Left hindlimb (tissue), 1 donor: ENCODE measurements around the gene IGFBP1.

ENCODE experiments used
- DNase-seq: peaks from one replicate; pipeline ENCODE4 v3.0.0-alpha.2; 2018

The IGFBP1 gene

GRCh38 chr7:45909561-45909960 lies 21.3 kb downstream of the IGFBP1 start:
- DNase-seq = no peak

DNA sequence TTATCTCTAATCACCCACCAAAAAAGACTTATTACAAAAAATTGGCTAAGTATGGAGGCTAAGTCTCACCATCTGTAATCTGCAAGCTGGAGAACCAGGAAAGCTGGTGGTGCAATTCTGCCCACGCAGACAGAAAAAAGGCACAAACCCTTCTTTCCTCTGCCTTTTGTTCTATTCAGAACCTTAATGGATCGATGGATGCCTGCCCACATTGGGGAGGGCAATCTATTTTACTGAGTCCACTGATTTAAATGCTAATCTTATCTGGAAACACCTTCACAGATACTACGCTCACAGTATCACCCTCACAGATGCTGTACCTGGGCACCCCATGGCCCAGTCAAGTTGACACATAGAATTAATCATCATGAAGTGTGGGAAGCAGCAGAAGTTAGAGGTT lies 22.6 kb downstream of the IGFBP1 start:
- no peak for DNase-seq

GRCh38 chr7:45911311-45911710 lies 23.0 kb downstream of the IGFBP1 start:
- no peak for DNase-seq

DNA sequence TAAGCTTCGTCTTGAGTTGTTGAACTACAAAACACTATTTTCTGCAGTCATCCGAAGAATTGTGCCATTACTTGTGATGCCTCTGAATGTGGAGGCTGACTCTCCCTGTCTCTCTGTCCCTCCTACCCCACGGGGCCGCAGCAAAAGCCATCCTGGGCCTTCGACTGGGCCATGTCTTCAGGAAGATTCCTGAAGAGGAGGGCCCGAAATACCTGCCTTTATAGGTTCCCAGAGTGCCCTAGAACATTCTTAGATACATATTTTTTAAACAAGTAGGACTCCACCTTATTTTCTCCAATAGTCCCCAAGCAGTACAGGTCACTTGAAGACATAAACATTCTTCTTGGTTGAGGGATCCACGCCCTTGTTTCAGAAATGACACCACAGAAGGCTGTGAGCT lies 24.7 kb downstream of the IGFBP1 start:
- no peak for DNase-seq

DNA sequence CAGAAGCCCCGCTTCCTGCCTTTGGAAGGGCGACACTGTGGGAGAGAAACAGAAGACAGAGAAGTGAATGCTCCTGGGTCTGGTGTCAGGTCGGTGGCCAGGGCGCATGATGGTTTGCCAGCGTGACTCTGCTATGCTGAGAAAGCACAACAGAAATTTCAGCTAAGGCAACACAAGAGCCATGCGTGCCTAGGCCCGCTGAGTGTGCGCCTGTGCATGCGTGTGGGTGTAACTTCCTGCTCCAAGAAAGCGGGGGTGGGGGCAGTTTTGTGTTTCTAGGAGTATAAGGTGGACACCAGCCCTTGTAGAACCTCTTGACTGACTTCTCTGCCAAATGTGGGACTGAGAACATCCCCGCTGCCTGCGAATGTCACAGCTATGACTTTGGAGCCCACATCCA lies 26.6 kb downstream of the IGFBP1 start:
- no peak for DNase-seq

GRCh38 chr7:45915606-45916005 lies 27.3 kb downstream of the IGFBP1 start:
- no peak for DNase-seq

GRCh38 chr7:45917064-45917463 lies 28.8 kb downstream of the IGFBP1 start:
- DNase-seq = no peak

GRCh38 chr7:45917658-45918057 lies 29.4 kb downstream of the IGFBP1 start:
- peak; percentile 84 for DNase-seq

DNA sequence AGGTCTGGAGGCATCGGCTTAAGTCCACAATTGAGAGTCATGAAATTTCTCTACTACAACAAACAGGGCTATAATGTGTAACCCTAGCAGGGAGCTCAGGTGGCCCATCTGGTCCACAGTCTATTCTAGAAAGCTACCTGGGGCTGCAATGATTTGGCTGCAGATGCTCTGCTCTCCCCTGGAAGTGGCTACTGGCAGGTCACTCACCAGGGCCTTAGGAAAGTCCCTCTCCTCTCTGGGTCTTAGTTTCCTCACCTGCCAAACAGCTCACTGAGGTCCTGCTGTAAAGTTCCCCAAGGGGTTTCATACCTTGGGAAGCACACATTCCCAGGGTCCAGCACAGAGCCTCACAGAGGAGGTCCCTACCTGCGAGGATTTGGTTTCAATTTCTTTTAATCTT lies 30.3 kb downstream of the IGFBP1 start:
- no peak for DNase-seq

DNA sequence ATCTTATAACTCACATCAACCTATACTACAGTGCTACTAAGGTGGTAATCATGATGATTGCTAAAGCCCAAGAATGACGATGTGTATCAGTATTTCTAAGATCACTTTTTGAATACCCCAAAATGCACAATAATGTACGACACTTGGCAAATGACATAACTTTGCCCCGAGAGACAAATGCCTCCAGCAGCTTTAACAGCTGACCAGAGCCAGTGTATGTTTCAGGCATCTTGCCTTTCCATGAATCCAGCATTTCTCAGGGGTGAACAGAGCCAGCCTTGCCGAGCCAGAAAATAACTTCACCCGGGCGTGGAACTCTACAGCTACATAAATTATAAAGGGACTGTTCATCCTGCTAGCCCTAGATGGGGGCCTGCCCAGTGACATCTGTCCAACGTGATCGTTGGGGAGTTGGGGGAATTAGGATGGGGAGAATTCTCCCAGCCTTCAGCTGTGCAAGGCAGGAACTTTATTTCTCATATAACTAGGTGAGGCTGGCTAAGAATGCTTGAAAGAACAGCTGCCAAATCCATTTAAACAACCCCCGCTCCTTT lies 31.0 kb downstream of the IGFBP1 start:
- peak; percentile 62 for DNase-seq

GRCh38 chr7:45919993-45920459 lies 31.7 kb downstream of the IGFBP1 start:
- DNase-seq = no peak

DNA sequence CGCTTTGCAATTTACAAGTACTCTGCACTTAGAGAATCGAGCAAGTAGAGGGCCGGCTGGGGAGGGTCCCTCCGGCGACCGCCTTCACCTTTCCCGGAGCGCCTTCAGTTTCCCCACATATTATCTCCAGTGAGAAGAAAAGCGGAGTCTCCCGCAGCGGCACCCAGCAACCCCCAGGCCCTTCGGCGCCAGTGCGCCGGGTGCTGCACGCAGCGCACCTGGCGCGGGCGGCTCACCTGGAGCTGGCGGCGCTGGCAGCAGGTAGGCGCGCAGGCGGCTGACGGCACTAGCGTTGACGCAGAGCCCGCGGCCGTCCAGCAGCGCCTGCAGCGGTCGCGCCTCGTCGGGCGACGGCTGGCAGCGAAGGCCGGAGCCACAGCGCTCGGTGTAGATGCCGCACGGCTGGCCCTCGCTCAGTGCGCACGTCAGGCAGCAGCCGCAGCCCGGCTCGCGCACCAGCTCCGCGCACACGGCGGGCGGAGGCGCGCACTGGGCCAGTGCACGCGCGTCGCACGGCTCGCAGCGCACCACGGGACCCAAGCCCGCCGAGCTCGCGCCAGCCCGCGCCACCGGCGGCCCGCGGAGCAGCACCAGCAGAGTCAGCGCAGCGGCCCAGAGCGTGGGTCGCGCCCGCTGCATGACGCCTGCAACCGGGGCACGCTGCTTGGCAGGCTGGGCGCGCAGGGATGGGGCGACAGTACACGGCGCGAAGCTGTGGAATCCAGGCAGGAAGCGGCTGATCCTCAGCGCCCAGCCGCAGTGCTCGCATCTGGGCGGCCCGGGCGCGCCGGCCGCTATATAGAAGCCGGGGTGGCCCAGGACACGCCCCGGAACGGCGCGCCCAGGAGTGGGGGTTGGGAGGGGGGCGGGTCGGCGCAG lies 32.5 kb downstream of the IGFBP1 start, which contains the start of gene IGFBP3:
Gene IGFBP3 (minus strand): TSS at position 771 of the 879 bp plus-strand sequence. CDS start 132 bp downstream, at position 639.
- DNase-seq = peak; percentile 75

DNA sequence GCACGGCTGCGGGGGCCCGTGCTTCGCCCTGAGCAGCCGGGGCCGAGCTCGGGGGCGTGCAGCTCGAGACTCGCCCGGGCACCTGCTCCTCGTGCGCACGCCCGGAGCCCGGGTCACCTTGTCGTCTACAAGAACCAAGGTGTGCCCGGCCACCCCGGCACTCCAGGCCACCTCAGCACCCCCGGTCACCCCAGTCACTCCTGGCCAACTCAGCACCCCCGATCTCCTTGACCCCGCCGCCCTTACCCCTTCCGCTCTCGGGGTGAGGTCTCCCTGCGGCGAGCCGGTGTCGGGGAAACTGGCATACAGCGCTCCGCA lies 33.1 kb downstream of the IGFBP1 start:
- DNase-seq = no peak

DNA sequence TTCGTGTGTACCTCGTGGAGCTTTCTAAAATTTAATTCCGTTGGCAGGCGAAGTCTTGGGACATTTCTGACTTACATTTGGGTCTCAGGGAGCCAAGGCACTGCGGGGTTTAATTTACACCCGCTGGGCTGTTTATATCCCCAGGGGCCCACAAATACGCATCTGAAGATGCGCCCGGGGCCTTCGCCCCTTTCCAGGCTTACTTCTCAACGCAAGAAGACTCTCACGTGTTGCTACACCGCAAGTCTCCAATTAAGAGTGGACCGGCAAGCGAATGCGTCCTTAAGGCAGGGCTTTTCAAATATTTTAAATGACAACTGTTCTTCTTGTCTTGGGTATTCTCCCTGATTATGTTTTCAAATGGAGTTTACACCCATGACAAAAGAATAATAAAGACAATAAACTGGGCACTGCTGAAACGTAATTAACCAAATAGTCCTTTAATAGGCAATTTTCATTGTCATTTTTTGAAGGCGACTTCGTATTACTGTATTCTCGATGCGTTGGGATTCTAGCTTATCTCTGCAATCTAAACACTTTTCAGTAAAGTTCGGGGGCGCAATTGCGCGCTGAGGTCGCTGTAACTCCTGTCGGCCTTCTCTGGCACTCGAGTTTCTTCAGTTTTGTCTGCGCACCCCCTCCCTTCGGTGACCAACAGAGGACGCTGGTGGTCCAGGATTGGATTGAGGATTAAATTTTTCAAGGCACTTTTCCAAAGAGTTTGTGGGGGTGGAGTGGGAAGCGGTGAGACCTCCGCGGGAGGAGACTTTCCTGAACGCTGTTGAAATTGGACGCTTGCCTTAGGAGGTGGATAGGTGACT lies 33.6 kb downstream of the IGFBP1 start:
- DNase-seq = peak; percentile 87

GRCh38 chr7:45922810-45923209 lies 34.5 kb downstream of the IGFBP1 start:
- DNase-seq = no peak

DNA sequence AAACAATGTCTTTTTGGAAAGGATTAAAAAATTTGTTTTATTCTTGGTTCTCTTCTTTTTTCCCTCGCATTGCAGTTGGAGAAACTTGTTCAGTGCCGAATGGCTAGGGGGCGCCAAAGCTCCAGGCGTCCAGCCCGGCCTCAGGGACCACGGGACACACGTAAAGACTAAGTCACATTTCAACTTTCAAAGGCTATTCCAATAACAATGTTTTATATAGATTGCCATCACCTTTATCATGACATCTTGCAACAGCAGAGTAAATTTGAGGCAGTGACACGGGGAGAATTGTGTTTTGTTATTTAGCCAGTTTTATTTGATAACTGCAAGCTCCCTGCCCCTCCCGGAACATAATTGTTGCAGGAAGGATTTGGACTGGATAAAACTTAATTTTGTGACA lies 35.0 kb downstream of the IGFBP1 start:
- DNase-seq = peak; percentile 82

DNA sequence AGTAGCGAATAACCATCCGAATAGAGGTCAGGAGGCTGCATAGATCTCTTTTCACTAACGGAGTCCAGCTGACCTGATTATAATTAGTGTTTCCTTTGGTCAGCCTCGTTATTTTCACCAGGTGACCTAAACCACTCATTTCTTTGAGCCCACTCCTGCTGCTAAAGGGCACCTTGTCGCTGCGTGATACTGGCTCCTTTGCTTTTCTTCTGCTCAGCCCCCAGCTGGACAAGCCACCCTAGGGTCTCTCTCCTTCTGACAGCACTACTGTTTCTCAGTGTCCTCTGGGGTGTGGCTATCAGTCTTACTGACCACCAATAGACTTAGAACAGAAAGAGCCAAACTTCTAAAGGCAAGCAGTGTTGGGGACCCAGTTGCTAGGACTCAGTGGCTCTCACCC lies 35.5 kb downstream of the IGFBP1 start:
- DNase-seq = no peak

DNA sequence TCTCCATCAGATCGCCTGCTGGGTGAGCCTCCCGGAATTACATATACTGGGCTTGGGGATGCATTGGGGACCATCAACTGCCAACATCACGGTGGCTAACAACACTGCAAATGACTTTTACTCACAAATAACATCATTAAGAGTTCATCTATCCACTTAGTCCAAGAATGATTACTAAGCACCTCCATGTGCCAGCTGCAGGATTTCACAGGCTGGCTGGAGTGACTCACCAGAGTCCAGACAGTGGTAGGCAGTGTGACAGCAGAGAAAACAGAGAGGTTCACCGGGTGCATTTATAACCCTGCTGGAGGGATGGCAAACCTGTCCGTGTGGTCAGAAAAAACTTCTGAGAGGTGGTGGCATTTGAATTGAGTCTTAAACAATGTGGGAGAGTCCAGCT lies 36.0 kb downstream of the IGFBP1 start:
- no peak for DNase-seq

- DNase-seq = no peak
These were observed 39.4 kb downstream of the IGFBP1 start for GRCh38 chr7:45927721-45928120.

DNA sequence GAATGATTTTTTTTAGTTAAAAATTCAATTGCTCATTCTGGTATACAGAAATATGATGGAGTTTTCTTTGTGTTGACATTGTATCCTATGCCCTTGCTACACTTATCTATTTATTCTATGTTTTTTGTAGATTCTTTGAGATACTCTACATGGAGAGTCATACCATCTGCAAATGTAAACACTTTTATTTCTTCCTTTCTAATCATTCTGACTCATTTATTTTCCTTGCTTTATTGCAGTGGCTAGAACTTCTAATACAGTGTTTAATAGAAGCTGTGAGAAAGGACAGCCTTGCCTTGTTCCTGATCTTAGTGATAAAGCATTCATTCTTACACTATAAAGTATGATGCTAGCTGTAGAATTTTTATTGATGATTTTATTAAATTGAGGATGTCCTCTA lies 42.7 kb downstream of the IGFBP1 start:
- no peak for DNase-seq

DNA sequence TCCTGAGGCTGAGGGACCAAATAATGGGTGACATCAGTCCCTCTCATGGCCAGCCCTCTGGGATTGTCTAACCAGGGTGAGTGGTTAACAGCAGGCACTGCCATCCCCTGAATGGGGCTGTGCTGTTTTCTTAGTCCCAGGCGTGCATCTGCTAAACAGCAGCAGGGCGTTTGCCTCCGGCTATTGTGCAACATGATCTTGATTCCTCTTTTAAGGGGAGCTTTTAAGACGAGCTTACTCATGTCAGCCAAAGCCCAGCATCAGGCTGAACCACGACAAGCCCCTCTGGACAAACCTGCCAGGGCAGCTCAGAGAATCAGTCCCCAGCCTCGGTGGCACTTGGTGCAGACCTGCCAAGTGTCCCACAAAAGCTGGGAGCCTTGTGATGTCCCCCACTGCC lies 49.0 kb downstream of the IGFBP1 start:
- DNase-seq = no peak

- DNase-seq = no peak
These were observed 49.6 kb downstream of the IGFBP1 start for GRCh38 chr7:45937862-45938261.

DNA sequence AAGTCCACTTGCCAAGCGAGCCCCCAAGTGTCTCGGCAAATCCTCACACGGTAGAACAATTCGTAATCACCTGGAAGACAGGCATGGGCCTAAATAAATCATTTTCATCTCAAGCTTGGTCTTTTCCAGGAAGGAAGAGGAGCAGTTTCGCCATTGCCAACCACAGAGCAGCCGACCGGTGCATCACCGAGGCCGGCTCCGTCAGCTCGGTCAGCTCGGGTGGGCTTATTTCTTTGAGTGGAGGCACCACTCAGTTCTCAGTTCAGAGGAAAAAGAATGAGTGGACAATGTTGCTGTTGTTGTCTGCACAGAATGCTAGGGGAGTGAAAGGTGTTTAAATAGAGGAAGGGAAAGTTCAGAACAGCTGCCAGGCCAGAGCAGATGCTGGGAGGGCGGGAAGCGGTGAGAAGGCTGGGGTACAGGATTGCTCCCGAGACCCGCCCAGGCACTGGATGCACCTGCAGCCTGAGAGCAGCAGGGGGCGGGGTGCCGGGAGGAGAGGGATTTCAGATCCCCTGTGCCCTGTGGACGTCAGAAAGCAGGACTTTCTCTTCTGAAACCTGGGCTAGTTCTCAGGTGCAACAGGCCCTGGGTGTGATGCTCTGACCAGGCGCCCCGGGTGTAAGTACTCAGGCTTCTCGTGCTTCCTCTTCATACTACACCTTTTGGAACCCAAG lies 50.5 kb downstream of the IGFBP1 start:
- DNase-seq = no peak
